HCT116 (cell line): ENCODE measurements around the gene LRRIQ4. TPM values are rescaled to one million over a fixed set of nuclear protein-coding genes. Genes with fewer than 3 reads are reported as not detected.

Source experiments
- ATAC-seq: fragments of 200-7000 bp; cut with Tn5 transposase; 2 replicates; pipeline ENCODE4 v1.9.1; 2020; ENCODE audit warnings: mild to moderate bottlenecking, moderate library complexity
- BruUV-seq: library from RNA; stranded (reverse); fragments of 400-500 nt; replicated peaks from 2 replicates; lab custom pipeline; 2021; lab: Mats Ljungman, UMichigan
- CTCF ChIA-PET: fragments of 300-600 bp; sonication (Branson Sonifier 250); formaldehyde crosslinking; loops from one replicate; lab custom pipeline; 2021; ENCODE audit warnings: antibody characterized with exemption; lab: Charles Lee
- POLR2A ChIA-PET: fragments of 300-600, 350-600 bp; sonication (Branson Sonifier 250); formaldehyde crosslinking; loops from one replicate; lab custom pipeline; 2021; ENCODE audit warnings: antibody characterized with exemption; lab: Charles Lee
- RAD21 ChIA-PET, 2 experiments: fragments of 300-600 bp; sonication (Branson Sonifier 250); formaldehyde crosslinking; loops; one replicate each; lab custom pipeline; 2023; ENCODE audit warnings: low total read pairs in 2 of 2; ENCODE audit not compliant: uncharacterized antibody in 2 of 2, unreplicated experiment in 2 of 2, low non-redundant PET in 1 of 2; lab: Charles Lee
- DNase-seq: peaks from one replicate; pipeline ENCODE4 v3.0.0-alpha.2; 2010; ENCODE audit warnings: low read depth, low spot score
- H2AFZ ChIP-seq: fragments of 200-600 bp; shearing (Covaris generic), sonication (generic); 2 replicates; pipeline ENCODE4 v1.6.1; 2017; ENCODE audit warnings: low read depth, mixed run types, mixed read lengths, antibody characterized with exemption, low read length; ENCODE audit not compliant: poor library complexity, severe bottlenecking
- H3K27ac ChIP-seq: 2 replicates; pipeline ENCODE4 v1.5.1; 2012; ENCODE audit warnings: low read depth, low read length
- H3K27me3 ChIP-seq: fragments of 200-600 bp; sonication (generic); 2 replicates; pipeline ENCODE4 v1.6.1; 2016; ENCODE audit warnings: mixed run types, low read length, mixed read lengths; ENCODE audit not compliant: insufficient read depth
- H3K36me3 ChIP-seq, 2 experiments: fragments of 200-500 bp in 1 of 2; fragments of 200-600 bp in 1 of 2; sonication (Bioruptor generic) in 1 of 2; sonication (generic) in 1 of 2; 2 replicates each; pipeline versions ENCODE4 v1.5.1 to v1.6.1; 2014 to 2016; ENCODE audit warnings: low read length in 2 of 2, inconsistent platforms in 1 of 2, mixed read lengths in 1 of 2, mixed run types in 1 of 2; ENCODE audit not compliant: insufficient read depth in 2 of 2, control insufficient read depth in 1 of 2
- H3K4me1 ChIP-seq, 2 experiments: fragments of 200-600 bp in 1 of 2; sonication (generic) in 1 of 2; 2 replicates each; pipeline versions ENCODE4 v1.5.1 to v1.6.1; 2012 to 2017; ENCODE audit warnings: low read length in 2 of 2, inconsistent platforms in 1 of 2, mild to moderate bottlenecking in 1 of 2, mixed read lengths in 1 of 2, mixed run types in 1 of 2, moderate library complexity in 1 of 2; ENCODE audit not compliant: insufficient read depth in 2 of 2, control insufficient read depth in 1 of 2
- H3K4me2 ChIP-seq: fragments of 200-600 bp; sonication (generic); 2 replicates; pipeline ENCODE4 v1.6.1; 2017; ENCODE audit warnings: mixed run types, low read length, mixed read lengths
- H3K4me3 ChIP-seq, 2 experiments: fragments of 200-600 bp in 1 of 2; sonication (generic) in 1 of 2; replicated peaks in 1 of 2; 2 replicates each; pipeline ENCODE4 v1.5.1; 2011 to 2016; ENCODE audit warnings: low read length in 2 of 2, control low read depth in 1 of 2, low read depth in 1 of 2, mild to moderate bottlenecking in 1 of 2, mixed read lengths in 1 of 2, mixed run types in 1 of 2
- H3K79me2 ChIP-seq: fragments of 200-600 bp; sonication (generic); 2 replicates; pipeline ENCODE4 v1.6.1; 2017; ENCODE audit warnings: mild to moderate bottlenecking, mixed run types, low read length, moderate library complexity, mixed read lengths; ENCODE audit not compliant: insufficient read depth
- H3K9ac ChIP-seq: fragments of 200-600 bp; sonication (generic); 2 replicates; pipeline ENCODE4 v1.6.1; 2016; ENCODE audit warnings: low read length, mixed read lengths
- H3K9me2 ChIP-seq: fragments of 200-600 bp; sonication (generic), shearing (Covaris generic); 2 replicates; pipeline ENCODE4 v1.6.1; 2017; ENCODE audit warnings: mixed run types, mild to moderate bottlenecking, moderate library complexity; ENCODE audit not compliant: insufficient read depth
- H3K9me3 ChIP-seq, 2 experiments: fragments of 200-500 bp in 1 of 2; fragments of 200-600 bp in 1 of 2; sonication (Bioruptor generic) in 1 of 2; sonication (generic) in 1 of 2; 2 replicates each; pipeline ENCODE4 v1.6.1; 2014 to 2017; ENCODE audit warnings: low read length in 2 of 2, mixed read lengths in 2 of 2, inconsistent platforms in 1 of 2, low read depth in 1 of 2, mild to moderate bottlenecking in 1 of 2, mixed run types in 1 of 2, moderate library complexity in 1 of 2; ENCODE audit not compliant: control insufficient read depth in 1 of 2, insufficient read depth in 1 of 2
- H4K20me1 ChIP-seq: fragments of 200-600 bp; sonication (generic), shearing (Covaris generic); 2 replicates; pipeline ENCODE4 v1.6.1; 2017; ENCODE audit warnings: mixed run types, mild to moderate bottlenecking, moderate library complexity; ENCODE audit not compliant: insufficient read depth
- CBX3 ChIP-seq: IDR thresholded peaks from 2 replicates; pipeline ENCODE4 v1.6.1; 2012; ENCODE audit warnings: low read depth
- CEBPB ChIP-seq: IDR thresholded peaks from 2 replicates; pipeline ENCODE4 v1.6.1; 2012; ENCODE audit warnings: low read depth
- ELF1 ChIP-seq: IDR thresholded peaks from 2 replicates; pipeline ENCODE4 v1.6.1; 2012; ENCODE audit warnings: low read depth, borderline replicate concordance
- EZH2 ChIP-seq: fragments of 200-600 bp; sonication (generic); IDR thresholded peaks from 2 replicates; pipeline ENCODE4 v1.6.1; 2017; ENCODE audit warnings: antibody characterized with exemption, mixed run types
- EZH2phosphoT487 ChIP-seq: fragments of 200-600 bp; IDR thresholded peaks from 2 replicates; pipeline ENCODE4 v1.6.1; 2018; ENCODE audit warnings: antibody characterized with exemption, borderline replicate concordance
- JUND ChIP-seq: IDR thresholded peaks from 2 replicates; pipeline ENCODE4 v1.6.1; 2012
- MAX ChIP-seq: IDR thresholded peaks from 2 replicates; pipeline ENCODE4 v1.6.1; 2012
- POLR2AphosphoS5 ChIP-seq: IDR thresholded peaks from 2 replicates; pipeline ENCODE4 v1.6.1; 2011; ENCODE audit warnings: mild to moderate bottlenecking, low read depth, low read length, moderate library complexity
- RAD21 ChIP-seq: IDR thresholded peaks from 2 replicates; pipeline ENCODE4 v1.6.1; 2012; ENCODE audit warnings: low read depth, mild to moderate bottlenecking
- REST ChIP-seq: IDR thresholded peaks from 2 replicates; pipeline ENCODE4 v1.6.1; 2012; ENCODE audit warnings: low read depth
- TCF7L2 ChIP-seq: IDR thresholded peaks from 2 replicates; pipeline ENCODE4 v1.7.0; 2011; ENCODE audit warnings: borderline replicate concordance, inconsistent platforms; ENCODE audit not compliant: insufficient read depth, insufficient read length; ENCODE audit errors: extremely low read depth
- ZBTB33 ChIP-seq: IDR thresholded peaks from 2 replicates; pipeline ENCODE4 v1.6.1; 2011; ENCODE audit warnings: mild to moderate bottlenecking, low read length, moderate library complexity; ENCODE audit not compliant: insufficient replicate concordance; ENCODE audit errors: extremely low read depth
- ZFX ChIP-seq: fragments of 450-650 bp; IDR thresholded peaks from 2 replicates; pipeline ENCODE4 v1.6.1; 2017
- intact Hi-C: fragments of 100-400 bp; cut with micrococcal nuclease; formaldehyde crosslinking; loops from 2 replicates; pipeline ENCODE4 v1.10.0; 2022
- total RNA-seq: library from RNA; stranded (reverse); gene quantifications from one replicate; pipeline ENCODE4 v1.2.1, GENCODE V29; 2021; ENCODE audit not compliant: unreplicated experiment
- TF ChIP-seq, protein P1 (sequence below): IDR thresholded peaks from 2 replicates; pipeline ENCODE4 v1.6.1; 2012

The LRRIQ4 gene
- total RNA-seq, 1 experiment from 2014 or later: not detected

- H3K27me3 ChIP-seq: no peaks in the 10 kb centered on the region
- no peaks in the 10 kb centered on the region for H3K4me1 ChIP-seq
- H3K4me3 ChIP-seq: no peak overlapping the region
- H3K9me2 ChIP-seq: no peaks in the 10 kb centered on the region
- ATAC-seq: no peak
- H3K36me3 ChIP-seq: peaks cover 12 to 14% of the 10 kb centered on the region in 2 experiments; a peak in 3 of 4 replicates
- no peak overlapping the region for H3K27ac ChIP-seq
- TF ChIP-seq ZFX (no peak), JUND (no peak)
- TF ChIP-seq, all 23 proteins: peak for 0
- ChIA-PET CTCF (no interaction called here), RAD21 (no interaction called here), POLR2A (no interaction called here)
- Histone ChIP-seq H3K4me2 (no peak overlapping the region), H4K20me1 (no peaks in the 10 kb centered on the region), H3K9ac (no peak overlapping the region), H2AFZ (no peak overlapping the region), H3K79me2 (no peaks in the 10 kb centered on the region), H3K9me3 (no peaks in the 10 kb centered on the region)
- DNase-seq: no peak
- BruUV-seq: no TSS peak
- intact Hi-C loops: no loop called here
Measured at GRCh38 chr3:169792359-169792758, 20.3 kb upstream of the LRRIQ4 start.

GRCh38 chr3:169804681-169805080 is 8.0 kb upstream of the LRRIQ4 start:
- Histone ChIP-seq H3K4me2 (no peak overlapping the region), H3K4me3 (no peak overlapping the region), H3K9ac (no peak overlapping the region), H3K79me2 (no peaks in the 10 kb centered on the region), H3K4me1 (no peaks in the 10 kb centered on the region), H3K27ac (no peak overlapping the region), H3K36me3 (no peaks in the 10 kb centered on the region), H2AFZ (no peak overlapping the region), H3K27me3 (no peaks in the 10 kb centered on the region), H3K9me2 (no peaks in the 10 kb centered on the region), H3K9me3 (no peaks in the 10 kb centered on the region), H4K20me1 (no peaks in the 10 kb centered on the region)
- DNase-seq (no peak), ATAC-seq (no peak)
- no TSS peak for BruUV-seq
- ChIA-PET POLR2A (no interaction called here), RAD21 (no interaction called here), CTCF (no interaction called here)
- TF ChIP-seq CBX3 (no peak), RAD21 (no peak), POLR2AphosphoS5 (no peak), EZH2phosphoT487 (no peak), TCF7L2 (no peak), EZH2 (no peak), ELF1 (no peak), MAX (no peak), REST (no peak), ZBTB33 (no peak), CEBPB (no peak)
- TF ChIP-seq, protein P1, sequence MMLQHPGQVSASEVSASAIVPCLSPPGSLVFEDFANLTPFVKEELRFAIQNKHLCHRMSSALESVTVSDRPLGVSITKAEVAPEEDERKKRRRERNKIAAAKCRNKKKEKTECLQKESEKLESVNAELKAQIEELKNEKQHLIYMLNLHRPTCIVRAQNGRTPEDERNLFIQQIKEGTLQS: no peak
- intact Hi-C loops: no loop called here
